ENCODE measurements around the gene MBIP.

Gene MBIP

DNA sequence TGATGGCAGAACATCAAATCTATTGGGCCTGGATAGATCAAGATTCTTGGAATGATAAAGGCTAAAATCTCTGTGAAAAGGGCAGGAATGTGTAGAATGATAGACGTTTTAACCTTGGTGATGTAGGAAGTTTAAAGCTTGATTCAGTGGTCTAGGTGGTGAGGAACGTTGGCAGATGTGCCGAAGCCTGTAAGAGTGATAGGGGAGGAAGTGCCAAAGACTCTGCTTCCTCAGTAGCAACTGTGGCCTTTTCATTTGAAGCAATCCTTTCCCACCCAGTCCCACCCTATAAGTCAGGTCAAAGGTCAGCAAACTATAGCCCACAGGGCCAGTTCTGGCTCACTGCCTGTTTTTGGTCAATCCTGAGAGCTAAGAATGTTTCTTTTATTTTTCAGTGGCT lies 62.2 kb downstream of the MBIP start:
- no peaks in the 10 kb centered on the region for H3K36me3 Mint-ChIP-seq (ENCODE audit: low read depth)
- H3K9me3 Mint-ChIP-seq, result no peaks in the 10 kb centered on the region
- no peaks in the 10 kb centered on the region for H3K4me1 Mint-ChIP-seq
- no peak overlapping the region for H3K4me3 Mint-ChIP-seq
- H3K27ac Mint-ChIP-seq, result no peak overlapping the region
- TF ChIP-seq, protein P1, sequence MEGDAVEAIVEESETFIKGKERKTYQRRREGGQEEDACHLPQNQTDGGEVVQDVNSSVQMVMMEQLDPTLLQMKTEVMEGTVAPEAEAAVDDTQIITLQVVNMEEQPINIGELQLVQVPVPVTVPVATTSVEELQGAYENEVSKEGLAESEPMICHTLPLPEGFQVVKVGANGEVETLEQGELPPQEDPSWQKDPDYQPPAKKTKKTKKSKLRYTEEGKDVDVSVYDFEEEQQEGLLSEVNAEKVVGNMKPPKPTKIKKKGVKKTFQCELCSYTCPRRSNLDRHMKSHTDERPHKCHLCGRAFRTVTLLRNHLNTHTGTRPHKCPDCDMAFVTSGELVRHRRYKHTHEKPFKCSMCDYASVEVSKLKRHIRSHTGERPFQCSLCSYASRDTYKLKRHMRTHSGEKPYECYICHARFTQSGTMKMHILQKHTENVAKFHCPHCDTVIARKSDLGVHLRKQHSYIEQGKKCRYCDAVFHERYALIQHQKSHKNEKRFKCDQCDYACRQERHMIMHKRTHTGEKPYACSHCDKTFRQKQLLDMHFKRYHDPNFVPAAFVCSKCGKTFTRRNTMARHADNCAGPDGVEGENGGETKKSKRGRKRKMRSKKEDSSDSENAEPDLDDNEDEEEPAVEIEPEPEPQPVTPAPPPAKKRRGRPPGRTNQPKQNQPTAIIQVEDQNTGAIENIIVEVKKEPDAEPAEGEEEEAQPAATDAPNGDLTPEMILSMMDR (IDR thresholded peaks at IDR 0.05; ENCODE audit: unreplicated experiment in 3 of 3), result no peak
- H3K27me3 Mint-ChIP-seq (ENCODE audit: low read depth), result peaks cover 3% of the 10 kb centered on the region

DNA sequence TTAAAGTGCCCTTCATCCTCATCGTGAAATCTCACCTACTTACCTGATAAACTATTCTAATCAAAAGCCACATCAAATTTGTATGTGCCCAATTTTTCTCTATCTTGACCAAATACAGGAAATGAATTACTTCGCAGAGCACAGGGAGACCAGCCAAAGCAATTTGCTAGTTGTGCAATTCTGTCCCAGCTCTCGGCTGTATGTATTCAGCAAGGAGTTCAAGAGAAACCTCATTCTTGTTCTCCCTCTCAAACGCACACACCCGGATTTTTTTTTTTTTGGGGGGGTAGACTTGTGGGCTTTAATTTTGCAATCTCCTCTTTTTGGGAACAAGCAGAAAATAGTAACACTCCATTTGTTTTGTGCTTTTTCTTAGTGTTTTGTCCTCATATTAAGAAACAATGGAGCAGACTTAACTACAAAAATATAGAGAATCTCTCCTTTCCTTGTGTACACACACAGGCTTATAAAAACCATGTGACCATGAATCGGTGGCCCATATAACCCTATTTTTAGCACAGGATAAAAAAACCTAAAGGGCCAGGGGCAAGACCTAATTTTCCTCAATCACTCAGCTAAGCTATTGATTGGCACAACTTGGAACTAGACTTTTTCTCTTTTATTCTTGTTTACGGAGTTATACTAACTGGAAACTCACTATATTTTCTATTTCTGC lies 64.2 kb downstream of the MBIP start:
- Mint-ChIP-seq H3K36me3 (ENCODE audit: low read depth) (no peaks in the 10 kb centered on the region), H3K27me3 (ENCODE audit: low read depth) (peaks cover 3% of the 10 kb centered on the region), H3K4me1 (no peaks in the 10 kb centered on the region), H3K4me3 (no peak overlapping the region), H3K9me3 (no peaks in the 10 kb centered on the region), H3K27ac (no peak overlapping the region)
- TF ChIP-seq, protein P1 (IDR thresholded peaks at IDR 0.05; ENCODE audit: unreplicated experiment in 3 of 3), result no peak

DNA sequence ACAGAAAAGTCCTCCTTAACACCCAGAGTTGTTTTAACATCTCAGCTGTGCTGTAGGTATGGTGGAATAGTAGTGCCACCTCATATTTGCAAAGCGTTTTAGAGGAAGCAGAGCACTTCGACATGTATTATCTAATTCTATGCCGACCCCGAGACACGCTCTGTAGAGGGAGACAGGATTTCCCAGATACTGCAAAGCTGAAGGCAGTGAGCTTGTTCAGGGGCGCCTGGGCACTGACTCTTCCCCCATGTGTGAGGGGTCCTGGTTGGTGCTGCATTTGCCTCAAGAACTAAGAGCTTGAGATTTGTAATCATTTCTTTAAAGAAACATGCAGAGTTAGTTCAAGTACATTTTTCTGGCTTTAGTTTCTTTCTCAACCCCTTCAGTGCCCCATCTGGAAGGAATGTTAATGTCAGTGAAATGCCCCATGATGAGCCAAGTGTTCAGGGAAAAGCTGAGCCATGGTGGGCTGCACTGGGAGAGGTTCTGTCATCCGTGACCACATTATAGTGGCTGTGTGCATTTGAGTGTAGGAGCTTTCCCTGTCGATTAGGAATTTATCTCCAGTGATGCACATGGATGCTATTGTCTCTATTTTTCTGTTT lies 66.3 kb downstream of the MBIP start:
- H3K9me3 Mint-ChIP-seq, result peaks cover 3% of the 10 kb centered on the region
- peaks cover 3% of the 10 kb centered on the region for H3K27me3 Mint-ChIP-seq (ENCODE audit: low read depth)
- H3K27ac Mint-ChIP-seq, result no peak overlapping the region
- H3K4me1 Mint-ChIP-seq, result no peaks in the 10 kb centered on the region
- no peaks in the 10 kb centered on the region for H3K36me3 Mint-ChIP-seq (ENCODE audit: low read depth)
- H3K4me3 Mint-ChIP-seq, result no peak overlapping the region
- TF ChIP-seq, protein P1 (IDR thresholded peaks at IDR 0.05; ENCODE audit: unreplicated experiment in 3 of 3), result peak in 2 of 3 experiments; percentile 21 to 44

Data from nephron (organoid).